Activated T-cell treated with anti-CD3 and anti-CD28 coated beads, Interleukin-2, amount 50 U/mL, for 48 hours (primary cell): ENCODE data around the gene NSRP1.
"Not testable (repeated sequence)": the region's sequence is repeated elsewhere in the genome, so short reads cannot be mapped to it uniquely, and the experiment has no call there.

Experiments used
- DNase-seq, 2 experiments: peaks; one replicate each; pipeline ENCODE4 v3.0.0-alpha.2; 2020

The NSRP1 gene

GRCh38 chr17:30116661-30117551, at the start of gene NSRP1:
Gene NSRP1 (plus strand): TSS chr17:30116816. CDS start chr17:30116844, 28 bp downstream.
- peak; percentile 97 for DNase-seq

GRCh38 chr17:30068465-30068864, 48.2 kb upstream of the NSRP1 start:
- DNase-seq, result no peak

- no peak for DNase-seq
Observed at GRCh38 chr17:30074254-30074653, 42.4 kb upstream of the NSRP1 start.

- no peak for DNase-seq
Observed at GRCh38 chr17:30074730-30075129, 41.9 kb upstream of the NSRP1 start.

GRCh38 chr17:30082773-30083172, 33.8 kb upstream of the NSRP1 start:
- DNase-seq, result no peak

GRCh38 chr17:30084788-30085187, 31.8 kb upstream of the NSRP1 start:
- DNase-seq, result no peak

- no peak for DNase-seq
Observed at GRCh38 chr17:30086896-30087295, 29.7 kb upstream of the NSRP1 start.

GRCh38 chr17:30087431-30087830, 29.2 kb upstream of the NSRP1 start:
- not testable (repeated sequence) for DNase-seq

GRCh38 chr17:30091121-30091670, 25.4 kb upstream of the NSRP1 start:
- no peak for DNase-seq

GRCh38 chr17:30091771-30092170, 24.8 kb upstream of the NSRP1 start:
- no peak for DNase-seq

GRCh38 chr17:30092886-30093285, 23.7 kb upstream of the NSRP1 start:
- no peak for DNase-seq

- DNase-seq, result peak; percentile 53 to 55
Observed at GRCh38 chr17:30093463-30094147, 23.0 kb upstream of the NSRP1 start.

GRCh38 chr17:30095507-30096244, 20.9 kb upstream of the NSRP1 start:
- DNase-seq, result no peak

GRCh38 chr17:30101686-30102390, 14.8 kb upstream of the NSRP1 start:
- no peak for DNase-seq

GRCh38 chr17:30103921-30104320, 12.7 kb upstream of the NSRP1 start:
- DNase-seq, result no peak

- DNase-seq, result peak; percentile 79 to 80
Observed at GRCh38 chr17:30104575-30105339, 11.9 kb upstream of the NSRP1 start.

- DNase-seq, result no peak
Observed at GRCh38 chr17:30112794-30113193, 3.8 kb upstream of the NSRP1 start.

- no peak for DNase-seq
Observed at GRCh38 chr17:30113213-30113612, 3.4 kb upstream of the NSRP1 start.

GRCh38 chr17:30116345-30116660, 313 bp upstream of the NSRP1 start:
- no peak for DNase-seq

GRCh38 chr17:30117675-30118081, 1.1 kb downstream of the NSRP1 start:
- no peak for DNase-seq

- DNase-seq, result not testable (repeated sequence)
Observed at GRCh38 chr17:30118635-30119034, 2.0 kb downstream of the NSRP1 start.
